Upper lobe of right lung (tissue), 1 donor: ENCODE measurements around the gene PTPN9. TPM values are rescaled to one million over a fixed set of nuclear protein-coding genes. Genes with fewer than 3 reads are reported as not detected.

Experiments
- ATAC-seq: fragments of 200-7000 bp; cut with Tn5 transposase; one replicate; pipeline ENCODE4 v1.9.1; 2020; ENCODE audit warnings: mild to moderate bottlenecking, moderate library complexity
- DNase-seq: peaks from one replicate; pipeline ENCODE4 v3.0.0-alpha.2; 2020
- H3K27ac ChIP-seq: fragments of 200-600 bp; one replicate; pipeline ENCODE4 v1.8.0; 2022
- H3K27me3 ChIP-seq: fragments of 200-600 bp; one replicate; pipeline ENCODE4 v1.8.0; 2022; ENCODE audit warnings: mild to moderate bottlenecking
- H3K36me3 ChIP-seq: fragments of 200-600 bp; one replicate; pipeline ENCODE4 v1.8.0; 2022
- H3K4me1 ChIP-seq: fragments of 200-600 bp; one replicate; pipeline ENCODE4 v1.8.0; 2022
- H3K4me3 ChIP-seq: fragments of 200-600 bp; one replicate; pipeline ENCODE4 v1.8.0; 2022; ENCODE audit warnings: mild to moderate bottlenecking
- H3K9me3 ChIP-seq: fragments of 200-600 bp; one replicate; pipeline ENCODE4 v1.8.0; 2022
- intact Hi-C: fragments of 100-400 bp; cut with DNase I; formaldehyde crosslinking; loops from one replicate; pipeline ENCODE4 v1.11.0; 2022
- total RNA-seq: library from RNA; stranded (reverse); fragmentation: NEBNext Ultra II Directional; extraction: Animal tissue kit (Norgen Biotek cat#: 25700); gene quantifications from one replicate; pipeline ENCODE4 v1.2.1, GENCODE V29; 2021
- TF ChIP-seq, protein P1 (sequence below): fragments of 200-600 bp; IDR thresholded peaks from one replicate; pipeline ENCODE4 v1.8.0; 2022; ENCODE audit warnings: antibody characterized with exemption
- donor health status: DM: no; HTN: yes; CAD: no; lungs with severe emphysema.

The PTPN9 gene
- total RNA-seq, 1 donor from 2014 or later: 26.0 TPM

DNA sequence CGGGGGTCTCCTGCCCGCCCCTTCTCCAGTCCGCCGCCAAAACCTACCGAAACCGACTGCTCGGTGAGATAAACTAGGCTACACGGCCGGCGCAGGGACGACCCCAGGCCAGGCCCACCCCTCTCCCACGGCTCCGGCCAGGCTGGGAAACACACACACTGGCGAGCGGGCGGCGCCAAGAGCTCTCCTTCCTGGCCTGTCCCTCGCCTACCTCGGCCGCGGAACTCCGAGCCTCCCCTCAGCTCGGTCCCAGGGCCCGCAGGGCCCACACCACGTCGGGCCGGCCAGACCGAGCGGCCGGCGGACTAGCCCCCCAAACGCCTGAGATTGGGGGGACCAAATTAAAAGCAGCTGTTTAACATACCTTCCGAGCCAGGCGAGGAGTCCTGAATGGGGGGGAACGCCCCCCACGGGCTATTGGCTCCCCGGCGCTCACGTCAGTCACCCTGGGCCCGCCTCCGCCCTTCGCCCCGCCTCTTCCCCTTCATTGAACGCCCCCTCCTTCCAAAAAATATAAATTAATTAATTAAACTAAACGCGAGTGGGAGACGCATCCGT is 123.6 kb downstream of the PTPN9 start:
- ATAC-seq (peak; percentile 13), DNase-seq (peak; percentile 95)
- H3K4me1 ChIP-seq: peaks cover 10% of the 10 kb centered on the region
- intact Hi-C loops: no loop called here
- H3K9me3 ChIP-seq: no peaks in the 10 kb centered on the region
- no peaks in the 10 kb centered on the region for H3K27me3 ChIP-seq
- peak overlapping the region; percentile 94 for H3K4me3 ChIP-seq
- H3K27ac ChIP-seq: peak overlapping the region; percentile 93
- TF ChIP-seq, protein P1, sequence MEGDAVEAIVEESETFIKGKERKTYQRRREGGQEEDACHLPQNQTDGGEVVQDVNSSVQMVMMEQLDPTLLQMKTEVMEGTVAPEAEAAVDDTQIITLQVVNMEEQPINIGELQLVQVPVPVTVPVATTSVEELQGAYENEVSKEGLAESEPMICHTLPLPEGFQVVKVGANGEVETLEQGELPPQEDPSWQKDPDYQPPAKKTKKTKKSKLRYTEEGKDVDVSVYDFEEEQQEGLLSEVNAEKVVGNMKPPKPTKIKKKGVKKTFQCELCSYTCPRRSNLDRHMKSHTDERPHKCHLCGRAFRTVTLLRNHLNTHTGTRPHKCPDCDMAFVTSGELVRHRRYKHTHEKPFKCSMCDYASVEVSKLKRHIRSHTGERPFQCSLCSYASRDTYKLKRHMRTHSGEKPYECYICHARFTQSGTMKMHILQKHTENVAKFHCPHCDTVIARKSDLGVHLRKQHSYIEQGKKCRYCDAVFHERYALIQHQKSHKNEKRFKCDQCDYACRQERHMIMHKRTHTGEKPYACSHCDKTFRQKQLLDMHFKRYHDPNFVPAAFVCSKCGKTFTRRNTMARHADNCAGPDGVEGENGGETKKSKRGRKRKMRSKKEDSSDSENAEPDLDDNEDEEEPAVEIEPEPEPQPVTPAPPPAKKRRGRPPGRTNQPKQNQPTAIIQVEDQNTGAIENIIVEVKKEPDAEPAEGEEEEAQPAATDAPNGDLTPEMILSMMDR: no peak
- no peaks in the 10 kb centered on the region for H3K36me3 ChIP-seq

DNA sequence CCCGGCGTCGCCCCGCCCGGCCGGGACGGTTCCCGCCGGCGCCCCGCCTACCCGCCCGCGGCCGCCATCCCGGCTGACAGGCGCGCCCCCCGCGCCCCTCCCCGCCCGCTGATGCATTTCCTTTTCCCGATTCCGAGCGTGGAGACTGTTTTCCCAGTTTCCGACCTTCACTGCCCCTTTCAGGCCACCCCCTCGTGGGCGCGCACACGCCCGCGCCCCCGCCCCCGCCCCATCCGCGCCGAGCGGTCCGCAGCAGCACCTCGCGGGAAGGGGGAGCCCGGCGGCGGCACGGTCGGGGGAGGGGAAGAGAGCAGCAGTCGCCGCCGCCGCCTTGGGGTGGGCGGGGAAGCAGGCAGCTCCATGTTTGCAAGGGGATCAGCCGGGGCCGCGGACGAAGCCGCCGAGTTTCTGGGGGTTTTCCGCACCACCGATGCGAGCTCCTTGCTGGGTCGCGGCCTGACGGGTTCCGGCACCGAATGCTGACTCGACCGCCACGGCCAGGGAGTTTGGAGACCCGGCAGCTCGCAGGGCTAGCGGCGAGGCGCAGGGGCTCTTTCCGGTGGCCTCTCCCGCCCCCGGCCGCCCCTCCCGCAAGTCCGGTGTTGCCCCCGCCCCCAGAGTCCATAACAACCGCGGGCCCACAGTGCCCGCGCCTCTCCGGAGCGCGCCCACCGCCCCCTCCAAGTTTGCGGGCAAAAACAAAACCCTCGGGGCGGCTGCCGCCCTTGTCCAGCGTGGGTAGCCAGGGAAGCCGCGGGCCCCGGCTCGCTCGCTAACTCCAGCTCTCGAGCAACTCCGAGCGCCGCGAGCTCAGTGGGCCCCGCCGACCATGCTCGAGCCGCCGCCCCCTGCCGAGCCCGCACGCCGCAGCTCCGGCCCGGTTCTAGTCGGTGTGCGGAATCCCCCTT is 124.4 kb downstream of the PTPN9 start:
- Histone ChIP-seq H3K27ac (peak overlapping the region; percentile 93), H3K9me3 (no peaks in the 10 kb centered on the region), H3K27me3 (no peaks in the 10 kb centered on the region), H3K4me1 (peaks cover 13% of the 10 kb centered on the region), H3K4me3 (peak overlapping the region; percentile 94), H3K36me3 (no peaks in the 10 kb centered on the region)
- peak; percentile 90 for DNase-seq
- ATAC-seq: no peak
- intact Hi-C loops: no loop called here
- TF ChIP-seq, protein P1: no peak

DNA sequence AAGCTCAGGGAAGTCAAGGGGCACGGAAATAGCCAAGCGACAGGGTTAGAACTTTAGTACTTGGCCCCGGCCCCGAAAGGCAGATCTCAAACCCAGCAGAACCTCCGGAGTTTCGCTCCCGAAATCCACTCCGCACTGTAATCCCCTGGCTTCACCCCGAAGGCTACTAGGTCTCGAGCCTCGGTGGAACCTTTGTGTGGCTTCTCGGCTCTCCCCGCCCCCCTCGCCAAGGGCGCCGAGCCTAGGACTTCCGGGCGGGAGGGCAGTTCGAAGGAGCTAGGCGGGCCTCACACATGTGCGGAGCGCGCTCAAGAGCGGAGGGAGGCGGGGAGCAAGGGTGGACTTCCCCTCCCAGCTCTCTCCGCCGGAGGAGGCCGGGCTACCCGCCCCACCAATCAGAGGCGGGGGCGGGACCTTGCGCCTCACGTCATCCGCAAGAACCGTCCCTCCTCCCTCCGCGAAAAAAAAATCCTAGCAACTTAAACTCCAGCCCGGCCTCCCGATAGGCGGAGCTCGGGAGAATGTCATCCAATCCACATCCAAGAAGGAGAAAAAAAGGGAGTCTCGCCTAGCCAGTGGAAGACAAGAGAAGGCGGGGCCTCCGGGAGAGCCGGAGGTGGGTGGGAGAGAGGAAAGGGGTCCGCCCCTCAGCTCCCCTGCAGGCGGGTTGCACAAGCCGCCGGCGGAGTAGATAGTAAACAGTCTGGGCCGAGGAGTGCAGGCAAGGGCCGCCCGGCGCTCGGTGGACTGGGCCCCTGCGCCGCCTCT is 125.2 kb downstream of the PTPN9 start:
- Histone ChIP-seq H3K27ac (peak overlapping the region; percentile 93), H3K4me3 (peak overlapping the region; percentile 94), H3K36me3 (no peaks in the 10 kb centered on the region), H3K4me1 (peaks cover 22% of the 10 kb centered on the region), H3K27me3 (no peaks in the 10 kb centered on the region), H3K9me3 (no peaks in the 10 kb centered on the region)
- DNase-seq (peak; percentile 99), ATAC-seq (peak; percentile 69)
- intact Hi-C loops: no loop called here
- TF ChIP-seq, protein P1: no peak

DNA sequence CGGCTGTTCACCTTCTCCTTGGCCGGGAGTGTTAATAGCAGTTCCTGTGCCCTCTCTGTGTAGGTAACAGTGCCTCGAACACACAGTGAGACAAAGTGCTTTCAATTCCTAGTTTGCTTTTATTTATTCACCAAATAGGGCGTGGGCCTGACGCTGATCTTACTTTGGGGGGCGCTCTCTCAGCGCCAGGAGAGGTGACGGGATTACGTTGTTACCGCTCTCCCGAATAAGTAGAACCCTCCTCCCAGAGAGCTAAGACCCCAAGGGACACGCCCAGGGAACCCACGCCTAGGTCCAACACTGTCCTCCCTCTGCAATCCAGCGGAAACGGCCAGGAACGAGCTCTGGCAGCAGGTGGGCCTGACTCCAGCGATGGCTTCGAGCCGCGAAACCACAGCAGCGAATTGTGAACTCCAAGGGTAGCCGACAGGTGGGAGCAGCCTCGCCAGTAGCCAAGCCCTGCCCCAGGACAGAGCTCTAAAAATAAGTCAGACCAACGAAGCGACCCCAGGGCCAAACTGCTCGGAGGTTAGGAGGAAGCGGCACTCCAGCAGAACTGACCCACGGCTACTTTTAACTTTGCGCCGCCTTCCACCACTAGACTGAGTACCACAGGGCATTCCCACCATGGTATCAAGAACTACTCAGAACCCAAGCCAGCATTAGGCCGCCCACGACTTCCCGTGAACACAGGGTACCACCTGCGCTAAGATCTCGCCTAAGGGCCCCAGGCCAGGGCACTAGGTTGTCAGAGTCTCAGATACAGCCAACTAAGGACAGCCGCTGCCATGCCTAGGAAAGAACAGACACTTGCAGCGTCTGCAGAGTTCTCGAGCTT is 126.0 kb downstream of the PTPN9 start:
- intact Hi-C loops: no loop called here
- H3K36me3 ChIP-seq: no peaks in the 10 kb centered on the region
- peaks cover 26% of the 10 kb centered on the region for H3K4me1 ChIP-seq
- DNase-seq: peak; percentile 76
- H3K27me3 ChIP-seq: no peaks in the 10 kb centered on the region
- H3K4me3 ChIP-seq: peak overlapping the region; percentile 94
- ATAC-seq: no peak
- peak overlapping the region; percentile 92 for H3K27ac ChIP-seq
- H3K9me3 ChIP-seq: no peaks in the 10 kb centered on the region
- TF ChIP-seq, protein P1: peak; percentile 18

DNA sequence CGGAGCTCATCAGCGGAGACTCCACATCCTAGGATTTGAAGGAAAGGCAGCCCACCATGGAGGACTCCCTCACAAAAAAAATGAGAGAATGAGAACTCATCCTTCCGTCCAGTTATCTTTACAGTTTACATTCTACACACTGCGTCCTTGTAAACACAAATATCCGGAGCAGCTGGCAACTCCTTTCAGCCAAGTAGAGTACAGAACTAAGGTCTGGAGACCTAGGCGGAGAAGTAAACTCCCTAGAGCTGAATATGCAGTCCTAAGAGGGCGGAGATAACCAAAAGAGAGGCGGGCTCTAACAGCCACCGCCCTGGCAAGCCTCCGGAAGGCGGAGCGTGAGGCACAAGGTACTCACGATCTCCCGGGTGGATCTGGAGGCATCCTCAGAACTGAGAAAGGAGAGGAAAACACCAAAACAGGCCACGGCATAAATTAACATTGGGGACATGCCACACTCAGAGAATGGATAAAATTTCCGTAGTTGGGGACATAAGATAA is 126.7 kb downstream of the PTPN9 start:
- ATAC-seq: no peak
- Histone ChIP-seq H3K36me3 (no peaks in the 10 kb centered on the region), H3K9me3 (no peaks in the 10 kb centered on the region), H3K27ac (peak overlapping the region; percentile 92), H3K4me3 (peak overlapping the region; percentile 94), H3K4me1 (peaks cover 26% of the 10 kb centered on the region), H3K27me3 (no peaks in the 10 kb centered on the region)
- intact Hi-C loops: no loop called here
- DNase-seq: peak; percentile 91
- TF ChIP-seq, protein P1: no peak
